ENCODE data around the gene DIP2C. TPM values are rescaled to one million over a fixed set of nuclear protein-coding genes. Genes with fewer than 3 reads are reported as not detected.

Gene DIP2C
- total RNA-seq, 6 experiments from 2014 or later, result 23.2 to 28.9 (median 26.3) TPM

DNA sequence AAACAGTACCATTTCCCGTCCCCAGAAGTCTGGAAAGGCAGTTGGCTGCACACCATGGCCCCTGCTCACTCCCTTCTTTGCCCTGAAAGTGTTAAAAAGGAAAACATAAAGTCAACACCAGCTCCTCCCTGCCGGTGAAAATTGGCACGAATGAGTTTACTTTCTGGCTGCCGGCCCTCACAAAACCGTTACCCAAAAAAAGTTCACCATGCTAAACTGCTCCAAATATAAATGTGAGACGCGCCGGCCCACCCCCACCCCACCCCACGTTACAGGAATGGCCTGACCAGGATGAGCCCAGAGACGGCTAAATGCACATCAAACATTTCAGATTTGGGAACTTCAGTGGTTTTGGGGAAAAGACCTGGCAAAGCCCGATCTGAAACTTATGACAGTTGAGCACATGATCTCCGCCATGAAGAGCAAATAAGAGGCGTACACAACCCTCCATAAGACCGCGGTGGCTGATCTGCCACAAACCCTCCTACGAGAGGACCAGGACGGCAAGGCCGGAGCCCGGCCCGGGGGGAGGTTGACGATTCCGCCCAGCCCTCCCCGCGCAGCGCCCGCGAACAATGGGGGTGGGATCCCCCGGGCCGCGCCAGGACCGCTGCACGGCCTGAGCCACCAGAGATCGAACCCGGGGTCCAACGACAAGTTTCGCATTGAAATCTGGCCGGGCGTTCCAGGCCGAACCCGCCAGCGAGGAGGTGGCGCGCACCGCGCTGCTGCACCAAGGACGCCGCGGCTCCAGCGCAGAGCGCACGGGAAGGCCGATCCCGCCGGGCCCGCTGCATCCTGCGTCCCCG is 952 bp downstream of the DIP2C start:
- Mint-ChIP-seq H3K4me3 (peak overlapping the region; percentile 88), H3K27ac (peak overlapping the region; percentile 85)

DNA sequence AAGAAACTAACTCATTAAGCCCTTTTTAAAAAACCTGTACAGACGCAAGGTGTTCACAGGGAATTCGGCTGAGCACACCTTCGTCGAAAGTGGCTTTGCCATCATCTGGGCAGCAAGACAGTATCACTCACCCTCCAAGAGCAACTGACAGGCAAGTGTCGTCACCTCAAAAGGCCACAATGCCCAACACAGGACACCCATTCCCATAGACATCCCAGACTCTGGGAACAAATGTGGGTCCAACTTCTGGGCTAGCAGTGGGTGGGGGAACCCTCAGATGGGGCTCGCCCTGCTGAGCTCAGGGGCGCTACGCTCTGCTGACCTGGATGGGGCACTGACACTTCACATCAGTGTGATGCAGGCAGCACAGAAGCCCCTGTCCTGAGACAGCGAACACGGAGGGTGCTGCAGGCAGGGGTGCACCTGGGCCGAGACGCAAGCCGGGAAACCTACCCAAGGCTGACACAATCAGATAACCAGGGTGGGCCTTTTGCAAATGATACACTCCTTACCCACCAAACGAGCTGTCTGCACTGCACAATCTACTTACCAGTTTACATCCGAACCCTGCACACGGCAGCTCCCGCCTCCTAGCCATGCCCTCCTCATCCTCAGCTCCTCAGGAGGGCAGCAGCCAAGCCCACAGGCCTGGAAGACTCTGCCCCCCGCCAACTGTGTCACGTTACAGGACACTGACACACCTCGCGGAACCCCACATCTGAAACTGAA is 1.7 kb downstream of the DIP2C start:
- Mint-ChIP-seq H3K27ac (peak overlapping the region; percentile 85), H3K36me3 (ENCODE audit: low read depth) (0 out of 2 replicates have a peak, but pooled peaks cover 3% of the 10 kb centered on the region), H3K4me3 (peak overlapping the region; percentile 88), H3K9me3 (no peaks in the 10 kb centered on the region), H3K27me3 (ENCODE audit: insufficient read depth) (peaks cover 3% of the 10 kb centered on the region; the same call in 1 of the 2 replicates), H3K4me1 (ENCODE audit: low read depth) (peaks cover 60% of the 10 kb centered on the region)
- DNase-seq, result no peak
- TF ChIP-seq, protein P1, sequence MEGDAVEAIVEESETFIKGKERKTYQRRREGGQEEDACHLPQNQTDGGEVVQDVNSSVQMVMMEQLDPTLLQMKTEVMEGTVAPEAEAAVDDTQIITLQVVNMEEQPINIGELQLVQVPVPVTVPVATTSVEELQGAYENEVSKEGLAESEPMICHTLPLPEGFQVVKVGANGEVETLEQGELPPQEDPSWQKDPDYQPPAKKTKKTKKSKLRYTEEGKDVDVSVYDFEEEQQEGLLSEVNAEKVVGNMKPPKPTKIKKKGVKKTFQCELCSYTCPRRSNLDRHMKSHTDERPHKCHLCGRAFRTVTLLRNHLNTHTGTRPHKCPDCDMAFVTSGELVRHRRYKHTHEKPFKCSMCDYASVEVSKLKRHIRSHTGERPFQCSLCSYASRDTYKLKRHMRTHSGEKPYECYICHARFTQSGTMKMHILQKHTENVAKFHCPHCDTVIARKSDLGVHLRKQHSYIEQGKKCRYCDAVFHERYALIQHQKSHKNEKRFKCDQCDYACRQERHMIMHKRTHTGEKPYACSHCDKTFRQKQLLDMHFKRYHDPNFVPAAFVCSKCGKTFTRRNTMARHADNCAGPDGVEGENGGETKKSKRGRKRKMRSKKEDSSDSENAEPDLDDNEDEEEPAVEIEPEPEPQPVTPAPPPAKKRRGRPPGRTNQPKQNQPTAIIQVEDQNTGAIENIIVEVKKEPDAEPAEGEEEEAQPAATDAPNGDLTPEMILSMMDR (IDR thresholded peaks at IDR 0.05), result no peak

More for the DNA sequence above, 952 bp downstream of the DIP2C start:
- peak; percentile 37 for DNase-seq
- H3K9me3 Mint-ChIP-seq, result no peaks in the 10 kb centered on the region
- TF ChIP-seq, protein P1 (IDR thresholded peaks at IDR 0.05), result no peak
- H3K27me3 Mint-ChIP-seq (ENCODE audit: insufficient read depth), result peaks cover 3% of the 10 kb centered on the region
- H3K36me3 Mint-ChIP-seq (ENCODE audit: low read depth), result no peaks in the 10 kb centered on the region
- peaks cover 57% of the 10 kb centered on the region for H3K4me1 Mint-ChIP-seq (ENCODE audit: low read depth)

GRCh38 chr10:686155-686931 is 3.1 kb downstream of the DIP2C start:
- no peak overlapping the region for H3K4me3 Mint-ChIP-seq
- TF ChIP-seq, protein P1 (IDR thresholded peaks at IDR 0.05), result no peak
- H3K36me3 Mint-ChIP-seq (ENCODE audit: low read depth), result peaks cover 16% of the 10 kb centered on the region
- H3K9me3 Mint-ChIP-seq, result no peaks in the 10 kb centered on the region
- H3K4me1 Mint-ChIP-seq (ENCODE audit: low read depth), result peaks cover 74% of the 10 kb centered on the region
- DNase-seq, result no peak
- no peak overlapping the region; the same call in 1 of the 2 replicates for H3K27ac Mint-ChIP-seq
- peaks cover 5% of the 10 kb centered on the region; the same call in 1 of the 2 replicates for H3K27me3 Mint-ChIP-seq (ENCODE audit: insufficient read depth)

DNA sequence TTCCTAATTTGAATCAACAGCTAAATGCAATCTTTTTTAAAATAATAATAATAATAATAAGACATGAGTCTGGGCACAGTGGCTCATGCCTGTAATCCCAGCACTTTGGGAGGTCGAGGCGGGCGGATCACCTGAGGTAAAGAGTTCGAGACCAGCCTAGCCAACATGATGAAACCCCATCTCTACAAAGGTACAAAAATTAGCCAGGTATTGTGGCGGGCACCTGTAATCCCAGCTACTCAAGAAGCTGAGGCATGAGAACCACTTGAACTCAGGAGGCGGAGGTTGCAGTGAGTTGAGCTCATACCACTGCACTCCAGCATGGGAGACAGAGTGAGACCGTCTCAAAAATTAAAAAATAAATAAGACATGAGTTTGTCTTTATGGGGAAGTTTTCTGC is 3.9 kb downstream of the DIP2C start:
- Mint-ChIP-seq H3K27me3 (ENCODE audit: insufficient read depth) (peaks cover 2% of the 10 kb centered on the region; the same call in 1 of the 2 replicates), H3K4me1 (ENCODE audit: low read depth) (peaks cover 68% of the 10 kb centered on the region), H3K4me3 (no peak overlapping the region), H3K36me3 (ENCODE audit: low read depth) (peaks cover 16% of the 10 kb centered on the region), H3K9me3 (no peaks in the 10 kb centered on the region), H3K27ac (no peak overlapping the region; the same call in 1 of the 2 replicates)
- no peak for DNase-seq
- TF ChIP-seq, protein P1 (IDR thresholded peaks at IDR 0.05), result no peak

GRCh38 chr10:683448-684071 is 5.9 kb downstream of the DIP2C start:
- Mint-ChIP-seq H3K9me3 (no peaks in the 10 kb centered on the region), H3K4me1 (ENCODE audit: low read depth) (peaks cover 70% of the 10 kb centered on the region), H3K27ac (peak overlapping the region; percentile 99), H3K27me3 (ENCODE audit: insufficient read depth) (peaks cover 3% of the 10 kb centered on the region; the same call in 1 of the 2 replicates), H3K36me3 (ENCODE audit: low read depth) (peaks cover 16% of the 10 kb centered on the region), H3K4me3 (peak overlapping the region; percentile 90)
- TF ChIP-seq, protein P1 (IDR thresholded peaks at IDR 0.05), result peak; percentile 52
- DNase-seq, result peak; percentile 99

Measured in HFFc6 (cell line).